Neural cell (in vitro differentiated cells): ENCODE measurements around the gene SLC35A4. TPM values are rescaled to one million over a fixed set of nuclear protein-coding genes. Genes with fewer than 3 reads are reported as not detected.

Experiments
- H2AFZ ChIP-seq: fragments of 200-600, 300-800 bp; sonication (generic), shearing (Covaris generic); 2 replicates; pipeline ENCODE4 v1.6.0; 2014; ENCODE audit warnings: low read depth, mild to moderate bottlenecking, antibody characterized with exemption, low read length, moderate library complexity
- H3F3A ChIP-seq: fragments of 200-600 bp; shearing (Covaris generic); 2 replicates; pipeline ENCODE4 v1.6.1; 2016; ENCODE audit warnings: mild to moderate bottlenecking, moderate library complexity, mixed read lengths, antibody characterized with exemption, low read length; ENCODE audit not compliant: insufficient read depth, poor library complexity, severe bottlenecking
- H3K27ac ChIP-seq: fragments of 200-600, 300-800 bp; sonication (generic), shearing (Covaris generic); 2 replicates; pipeline ENCODE4 v1.5.1; 2014; ENCODE audit warnings: mild to moderate bottlenecking, low read length, moderate library complexity
- H3K27me3 ChIP-seq: fragments of 300-800, 200-600 bp; sonication (generic), shearing (Covaris generic); 2 replicates; pipeline ENCODE4 v1.6.0; 2014; ENCODE audit warnings: mild to moderate bottlenecking, low read depth, low read length, moderate library complexity; ENCODE audit not compliant: insufficient read depth
- H3K36me3 ChIP-seq: fragments of 300-800, 200-600 bp; sonication (generic), shearing (Covaris generic); 2 replicates; pipeline ENCODE4 v1.5.1; 2014; ENCODE audit warnings: mild to moderate bottlenecking, antibody characterized with exemption, low read length, moderate library complexity; ENCODE audit not compliant: insufficient read depth
- H3K4me2 ChIP-seq: fragments of 300-800, 200-600 bp; sonication (generic), shearing (Covaris generic); 2 replicates; pipeline ENCODE4 v1.6.0; 2014; ENCODE audit warnings: mild to moderate bottlenecking, low read length
- H3K4me3 ChIP-seq: fragments of 300-800, 200-600 bp; sonication (generic), shearing (Covaris generic); 2 replicates; pipeline ENCODE4 v1.5.1; 2014; ENCODE audit warnings: mild to moderate bottlenecking, low read length, moderate library complexity
- H3K79me2 ChIP-seq: fragments of 200-600 bp; shearing (Covaris generic); replicated peaks from 2 replicates; pipeline ENCODE4 v1.6.0; 2014; ENCODE audit warnings: mild to moderate bottlenecking, low read length, moderate library complexity; ENCODE audit not compliant: insufficient read depth
- H3K9ac ChIP-seq: fragments of 300-800, 200-600 bp; sonication (generic), shearing (Covaris generic); 2 replicates; pipeline ENCODE4 v1.6.1; 2016; ENCODE audit warnings: mild to moderate bottlenecking, low read length, mixed read lengths
- H3K9me2 ChIP-seq: fragments of 200-600 bp; shearing (Covaris generic); 2 replicates; pipeline ENCODE4 v1.6.1; 2016; ENCODE audit warnings: mild to moderate bottlenecking, low read length, mixed read lengths; ENCODE audit not compliant: insufficient read depth
- H3K9me3 ChIP-seq: fragments of 200-600, 300-800 bp; sonication (generic), shearing (Covaris generic); 2 replicates; pipeline ENCODE4 v1.6.1; 2016; ENCODE audit warnings: mild to moderate bottlenecking, mixed run types, low read length, moderate library complexity, mixed read lengths
- H4K20me1 ChIP-seq: fragments of 200-600 bp; shearing (Covaris generic); 2 replicates; pipeline ENCODE4 v1.6.1; 2016; ENCODE audit warnings: mild to moderate bottlenecking, mixed run types; ENCODE audit not compliant: insufficient read depth
- EP300 ChIP-seq: fragments of 450-650 bp; conservative IDR thresholded peaks from 2 replicates; pipeline ENCODE4 v1.6.1; 2014; ENCODE audit warnings: antibody characterized with exemption, mild to moderate bottlenecking, moderate library complexity; ENCODE audit not compliant: poor library complexity, severe bottlenecking
- EZH2 ChIP-seq: fragments of 200-600, 300-800 bp; shearing (Covaris generic), sonication (generic); IDR thresholded peaks from 2 replicates; pipeline ENCODE4 v1.6.1; 2014; ENCODE audit warnings: antibody characterized with exemption, low read length, borderline replicate concordance, mild to moderate bottlenecking; ENCODE audit not compliant: insufficient read depth, poor library complexity, severe bottlenecking
- MXI1 ChIP-seq: fragments of 450-650 bp; conservative IDR thresholded peaks from 2 replicates; pipeline ENCODE4 v1.6.1; 2014; ENCODE audit warnings: antibody characterized with exemption, mild to moderate bottlenecking; ENCODE audit not compliant: poor library complexity, severe bottlenecking
- POLR2AphosphoS5 ChIP-seq: IDR thresholded peaks from 2 replicates; pipeline ENCODE4 v1.6.1; 2012
- RAD21 ChIP-seq: fragments of 450-650 bp; conservative IDR thresholded peaks from 2 replicates; pipeline ENCODE4 v1.6.1; 2014; ENCODE audit warnings: antibody characterized with exemption, mild to moderate bottlenecking, moderate library complexity
- SMC3 ChIP-seq: fragments of 450-650 bp; conservative IDR thresholded peaks from 2 replicates; pipeline ENCODE4 v1.6.1; 2014; ENCODE audit warnings: antibody characterized with exemption, mild to moderate bottlenecking, moderate library complexity; ENCODE audit not compliant: poor library complexity
- TAF1 ChIP-seq: IDR thresholded peaks from 2 replicates; pipeline ENCODE4 v1.6.1; 2012; ENCODE audit warnings: low read depth
- polyA plus RNA-seq: library from polyadenylated mRNA; depleted of rRNA; stranded (reverse); fragments of >200 nt; gene quantifications from 2 replicates; pipeline ENCODE4 v1.2.3, GENCODE V29; 2014
- TF ChIP-seq, protein P1 (sequence below): IDR thresholded peaks from 2 replicates; pipeline ENCODE4 v1.6.1; 2012; ENCODE audit warnings: borderline replicate concordance
- TF ChIP-seq, protein P2 (sequence below): fragments of 450-650 bp; IDR thresholded peaks from 2 replicates; pipeline ENCODE4 v1.5.1; 2014; ENCODE audit warnings: antibody characterized with exemption, mild to moderate bottlenecking, moderate library complexity; ENCODE audit not compliant: poor library complexity, severe bottlenecking

The SLC35A4 gene
- polyA plus RNA-seq, 1 donor from 2014 or later, result 8.1 TPM

DNA sequence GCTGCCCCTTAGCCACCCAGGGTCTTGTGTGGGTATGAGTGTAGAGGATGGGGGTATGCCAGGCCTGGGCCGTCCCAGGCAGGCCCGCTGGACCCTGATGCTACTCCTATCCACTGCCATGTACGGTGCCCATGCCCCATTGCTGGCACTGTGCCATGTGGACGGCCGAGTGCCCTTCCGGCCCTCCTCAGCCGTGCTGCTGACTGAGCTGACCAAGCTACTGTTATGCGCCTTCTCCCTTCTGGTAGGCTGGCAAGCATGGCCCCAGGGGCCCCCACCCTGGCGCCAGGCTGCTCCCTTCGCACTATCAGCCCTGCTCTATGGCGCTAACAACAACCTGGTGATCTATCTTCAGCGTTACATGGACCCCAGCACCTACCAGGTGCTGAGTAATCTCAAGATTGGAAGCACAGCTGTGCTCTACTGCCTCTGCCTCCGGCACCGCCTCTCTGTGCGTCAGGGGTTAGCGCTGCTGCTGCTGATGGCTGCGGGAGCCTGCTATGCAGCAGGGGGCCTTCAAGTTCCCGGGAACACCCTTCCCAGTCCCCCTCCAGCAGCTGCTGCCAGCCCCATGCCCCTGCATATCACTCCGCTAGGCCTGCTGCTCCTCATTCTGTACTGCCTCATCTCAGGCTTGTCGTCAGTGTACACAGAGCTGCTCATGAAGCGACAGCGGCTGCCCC, 2.6 kb downstream of the SLC35A4 start:
- no peaks in the 10 kb centered on the region for H3K27me3 ChIP-seq
- TF ChIP-seq, protein P1, sequence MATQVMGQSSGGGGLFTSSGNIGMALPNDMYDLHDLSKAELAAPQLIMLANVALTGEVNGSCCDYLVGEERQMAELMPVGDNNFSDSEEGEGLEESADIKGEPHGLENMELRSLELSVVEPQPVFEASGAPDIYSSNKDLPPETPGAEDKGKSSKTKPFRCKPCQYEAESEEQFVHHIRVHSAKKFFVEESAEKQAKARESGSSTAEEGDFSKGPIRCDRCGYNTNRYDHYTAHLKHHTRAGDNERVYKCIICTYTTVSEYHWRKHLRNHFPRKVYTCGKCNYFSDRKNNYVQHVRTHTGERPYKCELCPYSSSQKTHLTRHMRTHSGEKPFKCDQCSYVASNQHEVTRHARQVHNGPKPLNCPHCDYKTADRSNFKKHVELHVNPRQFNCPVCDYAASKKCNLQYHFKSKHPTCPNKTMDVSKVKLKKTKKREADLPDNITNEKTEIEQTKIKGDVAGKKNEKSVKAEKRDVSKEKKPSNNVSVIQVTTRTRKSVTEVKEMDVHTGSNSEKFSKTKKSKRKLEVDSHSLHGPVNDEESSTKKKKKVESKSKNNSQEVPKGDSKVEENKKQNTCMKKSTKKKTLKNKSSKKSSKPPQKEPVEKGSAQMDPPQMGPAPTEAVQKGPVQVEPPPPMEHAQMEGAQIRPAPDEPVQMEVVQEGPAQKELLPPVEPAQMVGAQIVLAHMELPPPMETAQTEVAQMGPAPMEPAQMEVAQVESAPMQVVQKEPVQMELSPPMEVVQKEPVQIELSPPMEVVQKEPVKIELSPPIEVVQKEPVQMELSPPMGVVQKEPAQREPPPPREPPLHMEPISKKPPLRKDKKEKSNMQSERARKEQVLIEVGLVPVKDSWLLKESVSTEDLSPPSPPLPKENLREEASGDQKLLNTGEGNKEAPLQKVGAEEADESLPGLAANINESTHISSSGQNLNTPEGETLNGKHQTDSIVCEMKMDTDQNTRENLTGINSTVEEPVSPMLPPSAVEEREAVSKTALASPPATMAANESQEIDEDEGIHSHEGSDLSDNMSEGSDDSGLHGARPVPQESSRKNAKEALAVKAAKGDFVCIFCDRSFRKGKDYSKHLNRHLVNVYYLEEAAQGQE, result no peak
- no peak for TF ChIP-seq POLR2AphosphoS5
- no peak for TF ChIP-seq MXI1
- no peak for TF ChIP-seq TAF1
- TF ChIP-seq, protein P2, sequence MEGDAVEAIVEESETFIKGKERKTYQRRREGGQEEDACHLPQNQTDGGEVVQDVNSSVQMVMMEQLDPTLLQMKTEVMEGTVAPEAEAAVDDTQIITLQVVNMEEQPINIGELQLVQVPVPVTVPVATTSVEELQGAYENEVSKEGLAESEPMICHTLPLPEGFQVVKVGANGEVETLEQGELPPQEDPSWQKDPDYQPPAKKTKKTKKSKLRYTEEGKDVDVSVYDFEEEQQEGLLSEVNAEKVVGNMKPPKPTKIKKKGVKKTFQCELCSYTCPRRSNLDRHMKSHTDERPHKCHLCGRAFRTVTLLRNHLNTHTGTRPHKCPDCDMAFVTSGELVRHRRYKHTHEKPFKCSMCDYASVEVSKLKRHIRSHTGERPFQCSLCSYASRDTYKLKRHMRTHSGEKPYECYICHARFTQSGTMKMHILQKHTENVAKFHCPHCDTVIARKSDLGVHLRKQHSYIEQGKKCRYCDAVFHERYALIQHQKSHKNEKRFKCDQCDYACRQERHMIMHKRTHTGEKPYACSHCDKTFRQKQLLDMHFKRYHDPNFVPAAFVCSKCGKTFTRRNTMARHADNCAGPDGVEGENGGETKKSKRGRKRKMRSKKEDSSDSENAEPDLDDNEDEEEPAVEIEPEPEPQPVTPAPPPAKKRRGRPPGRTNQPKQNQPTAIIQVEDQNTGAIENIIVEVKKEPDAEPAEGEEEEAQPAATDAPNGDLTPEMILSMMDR, result no peak
- TF ChIP-seq RAD21, result no peak
- TF ChIP-seq EP300, result no peak
- no peak for TF ChIP-seq EZH2
- TF ChIP-seq SMC3, result no peak
- no peak overlapping the region for H3K4me2 ChIP-seq
- no peak overlapping the region for H2AFZ ChIP-seq
- H3K36me3 ChIP-seq, result no peaks in the 10 kb centered on the region
- H3K79me2 ChIP-seq, result peaks cover 14% of the 10 kb centered on the region
- no peaks in the 10 kb centered on the region for H3K9me2 ChIP-seq
- no peaks in the 10 kb centered on the region for H3K9me3 ChIP-seq
- H3K4me3 ChIP-seq, result no peak overlapping the region
- no peaks in the 10 kb centered on the region for H3F3A ChIP-seq
- no peak overlapping the region for H3K9ac ChIP-seq
- H4K20me1 ChIP-seq, result no peaks in the 10 kb centered on the region
- no peak overlapping the region for H3K27ac ChIP-seq

DNA sequence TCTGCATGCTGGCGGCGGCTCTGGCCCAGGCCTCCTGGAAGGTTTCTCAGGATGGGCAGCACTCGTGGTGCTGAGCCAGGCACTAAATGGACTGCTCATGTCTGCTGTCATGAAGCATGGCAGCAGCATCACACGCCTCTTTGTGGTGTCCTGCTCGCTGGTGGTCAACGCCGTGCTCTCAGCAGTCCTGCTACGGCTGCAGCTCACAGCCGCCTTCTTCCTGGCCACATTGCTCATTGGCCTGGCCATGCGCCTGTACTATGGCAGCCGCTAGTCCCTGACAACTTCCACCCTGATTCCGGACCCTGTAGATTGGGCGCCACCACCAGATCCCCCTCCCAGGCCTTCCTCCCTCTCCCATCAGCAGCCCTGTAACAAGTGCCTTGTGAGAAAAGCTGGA, 3.2 kb downstream of the SLC35A4 start:
- Histone ChIP-seq H3K4me2 (no peak overlapping the region), H3K9me2 (no peaks in the 10 kb centered on the region), H3K79me2 (peaks cover 14% of the 10 kb centered on the region), H3K36me3 (no peaks in the 10 kb centered on the region), H3K9ac (no peak overlapping the region), H2AFZ (no peak overlapping the region), H3F3A (no peaks in the 10 kb centered on the region), H3K4me3 (no peak overlapping the region), H3K27me3 (no peaks in the 10 kb centered on the region), H4K20me1 (no peaks in the 10 kb centered on the region), H3K27ac (no peak overlapping the region), H3K9me3 (no peaks in the 10 kb centered on the region)
- TF ChIP-seq EP300 (no peak), RAD21 (no peak), MXI1 (no peak), SMC3 (no peak), TAF1 (no peak), EZH2 (no peak), POLR2AphosphoS5 (no peak)
- TF ChIP-seq, protein P2, result no peak
- TF ChIP-seq, protein P1, result no peak
